HG02678 (cell line): ENCODE measurements around the gene GSN.
A peak's percentile ranks its signal among the peaks of the same experiment; 100 is the strongest.

Source experiments
- ATAC-seq: cut with Tn5 transposase; IDR thresholded peaks from one replicate; pipeline ENCODE4 v1.9.1; 2021; ENCODE audit warnings: mild to moderate bottlenecking, moderate library complexity; ENCODE audit not compliant: unreplicated experiment

GSN gene

DNA sequence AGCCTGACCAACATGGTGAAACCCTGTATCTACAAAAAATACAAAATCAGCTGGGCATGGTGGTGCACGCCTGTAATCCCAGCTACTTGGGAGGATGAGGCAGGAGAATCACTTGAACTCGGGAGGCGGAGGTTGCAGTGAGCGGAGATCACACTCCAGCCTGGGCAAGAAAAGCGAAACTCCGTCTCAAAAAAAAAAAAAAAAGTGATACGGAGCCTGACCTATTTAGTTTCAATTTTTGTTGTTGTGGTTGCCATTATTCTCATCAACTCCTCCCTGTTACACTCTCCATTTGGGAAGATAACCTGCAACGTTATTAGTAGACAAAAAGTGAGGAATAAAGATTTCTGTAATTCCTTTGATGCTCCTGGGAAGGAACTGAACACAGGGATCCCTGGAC, 100.8 kb downstream of the GSN start:
- ATAC-seq, result no peak

DNA sequence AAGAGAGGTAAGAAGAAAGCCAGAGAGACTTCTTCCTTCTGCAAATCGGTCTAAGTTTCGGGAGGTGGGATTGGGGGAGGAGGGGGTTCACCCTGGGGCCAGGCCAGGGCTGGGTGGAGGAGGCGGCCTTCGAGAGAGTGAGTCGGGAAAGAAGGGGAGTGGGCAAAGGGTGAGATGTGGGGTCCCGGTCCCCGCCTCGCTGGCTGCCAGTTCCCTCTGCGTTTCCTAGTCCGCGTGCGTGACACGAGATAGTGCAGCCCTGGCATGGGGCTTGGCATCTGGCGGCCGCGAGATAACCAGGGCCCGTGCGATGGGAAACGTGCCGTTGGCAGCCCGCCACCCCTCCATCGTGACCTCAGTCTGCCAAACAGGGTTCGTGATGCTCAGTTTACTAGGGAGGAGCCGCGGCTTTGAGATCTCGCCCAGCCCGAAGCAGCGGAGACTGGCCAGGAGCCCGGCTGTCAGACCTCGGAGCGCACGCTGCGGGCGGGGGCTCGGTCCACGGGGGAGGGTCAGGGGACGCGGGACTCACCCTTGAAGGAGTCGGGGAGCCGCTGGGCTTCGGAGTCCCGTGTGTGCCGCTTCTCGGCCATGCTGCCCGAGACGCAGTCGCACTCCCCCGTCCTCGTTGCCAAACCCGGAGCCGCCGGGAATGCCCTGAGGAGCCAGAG, 101.8 kb downstream of the GSN start, which contains the start of gene STOM:
TSS of gene STOM (minus strand) at position 656 of the 671 bp plus-strand sequence. CDS start at position 593, 63 bp downstream.
- peak; percentile 51 for ATAC-seq

DNA sequence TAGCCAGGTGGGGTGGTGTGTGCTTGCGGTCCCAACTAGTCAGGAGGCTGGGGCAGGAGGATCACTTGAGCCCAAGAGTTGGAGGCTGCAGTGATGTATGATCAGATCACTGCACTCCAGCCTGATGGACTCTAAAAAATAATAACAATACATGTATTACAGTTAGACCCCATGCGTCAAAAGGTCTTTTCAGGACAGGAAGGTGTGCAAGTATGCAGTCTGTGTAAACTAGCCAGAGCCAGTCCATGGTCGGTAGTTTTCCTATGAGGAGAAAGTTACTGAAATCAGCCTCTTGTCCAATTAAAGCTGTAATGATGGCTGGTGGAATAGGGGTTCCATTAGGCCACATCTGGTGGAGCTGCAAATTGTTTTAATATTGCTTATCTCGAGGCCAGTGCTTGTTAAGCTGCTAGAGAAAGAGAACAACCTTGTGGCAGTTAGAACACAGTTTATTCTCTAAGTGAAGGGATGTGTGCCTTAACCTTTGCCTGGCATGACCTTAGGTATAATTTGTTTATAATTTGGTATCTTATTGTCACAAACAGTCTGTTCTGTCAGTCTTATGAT, 103.6 kb downstream of the GSN start:
- ATAC-seq, result no peak

DNA sequence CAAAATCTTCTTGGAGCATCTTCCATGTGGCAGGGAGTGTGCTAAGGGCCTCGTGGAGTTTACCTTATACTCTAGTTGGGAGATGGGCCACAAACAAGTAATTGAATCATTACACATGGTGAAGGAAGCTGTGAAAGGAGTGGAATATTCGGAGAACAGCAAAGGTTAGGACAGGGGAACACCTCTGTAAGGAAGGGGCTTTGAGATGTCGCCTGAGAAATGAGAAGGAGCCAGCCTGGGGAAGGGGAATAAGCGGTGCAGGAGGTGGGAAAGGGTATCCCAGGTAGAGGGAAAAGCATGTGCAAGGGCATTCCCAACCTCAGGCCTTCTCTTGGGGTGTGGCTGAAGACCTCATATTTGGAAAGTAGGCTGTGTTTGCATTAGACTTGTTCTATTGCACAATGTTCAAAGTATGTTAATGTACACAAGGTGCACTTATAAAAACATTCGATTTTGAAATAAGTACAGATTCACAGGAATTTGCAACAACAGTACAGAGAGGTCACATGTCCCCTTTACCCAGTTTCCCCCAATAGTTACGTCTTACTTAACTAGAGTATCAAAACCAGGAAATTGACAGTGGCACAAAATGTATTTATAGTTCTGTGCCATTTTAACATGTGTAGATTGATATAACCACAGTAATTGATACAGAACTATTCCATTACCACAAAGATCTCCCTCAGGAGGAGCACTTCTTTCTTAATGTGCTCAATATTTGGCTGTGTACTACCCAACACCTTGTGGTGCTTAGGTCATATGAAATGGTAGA, 104.5 kb downstream of the GSN start:
- no peak for ATAC-seq

DNA sequence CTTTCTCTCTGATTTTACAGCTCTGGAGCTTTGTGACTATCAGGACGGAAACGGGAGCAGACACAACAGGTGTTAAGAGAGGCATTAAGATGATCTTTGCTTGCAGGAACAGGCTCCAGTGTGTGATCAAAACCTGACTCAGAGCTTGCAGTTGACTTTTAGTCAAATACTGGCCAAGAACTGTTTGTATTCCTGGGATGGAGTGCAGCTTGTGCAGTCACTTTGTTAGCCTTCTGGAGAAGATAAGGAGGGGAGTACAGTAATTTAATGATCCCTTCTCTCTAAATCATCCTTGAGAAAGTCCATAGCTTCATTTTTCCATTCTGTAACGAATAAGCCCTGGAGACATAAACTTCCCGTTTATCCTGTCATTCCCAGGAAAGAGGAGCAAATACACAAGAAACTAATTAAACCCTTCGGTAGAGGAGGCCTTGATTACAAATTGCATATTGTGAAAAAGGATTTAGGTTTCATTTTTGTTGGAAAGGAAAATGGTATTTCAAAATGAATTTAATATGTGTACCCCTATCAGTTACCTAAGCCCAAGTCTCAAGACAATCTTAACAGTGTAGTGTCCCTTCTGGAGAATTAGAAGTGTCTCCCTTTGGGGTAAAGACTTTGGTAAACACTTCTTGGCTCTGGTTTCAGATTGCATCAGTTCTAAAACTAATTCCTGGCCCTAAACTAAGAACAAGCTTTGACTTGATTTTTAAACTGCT, 105.2 kb downstream of the GSN start:
- ATAC-seq, result no peak

DNA sequence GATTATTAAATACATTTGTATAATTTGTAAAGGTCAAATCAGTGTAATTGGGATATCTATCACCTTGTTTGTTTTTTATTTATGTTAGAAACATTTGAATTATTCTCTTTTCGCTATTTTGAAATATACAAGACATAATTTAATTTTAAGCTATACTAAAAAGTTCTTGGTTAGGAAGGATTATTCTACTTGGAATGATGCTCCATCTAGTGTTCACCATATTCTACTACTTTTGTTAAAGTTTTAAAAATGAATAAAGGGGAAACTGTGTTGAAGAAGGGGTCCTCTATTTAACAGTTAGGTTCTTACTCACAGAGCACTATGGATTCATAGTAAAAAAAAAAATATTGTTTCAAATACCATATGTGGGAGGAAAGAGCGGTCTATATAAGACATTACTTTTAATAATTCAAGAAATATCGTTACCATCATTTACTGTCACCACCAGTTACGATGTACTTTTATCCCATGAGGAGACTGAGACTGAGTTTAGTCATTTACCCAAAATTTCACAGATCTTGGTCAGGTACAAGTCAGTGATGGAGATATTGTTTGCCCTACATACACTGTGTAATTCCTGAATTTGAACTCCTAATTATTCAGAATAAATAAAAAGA, 108.4 kb downstream of the GSN start:
- ATAC-seq, result no peak

DNA sequence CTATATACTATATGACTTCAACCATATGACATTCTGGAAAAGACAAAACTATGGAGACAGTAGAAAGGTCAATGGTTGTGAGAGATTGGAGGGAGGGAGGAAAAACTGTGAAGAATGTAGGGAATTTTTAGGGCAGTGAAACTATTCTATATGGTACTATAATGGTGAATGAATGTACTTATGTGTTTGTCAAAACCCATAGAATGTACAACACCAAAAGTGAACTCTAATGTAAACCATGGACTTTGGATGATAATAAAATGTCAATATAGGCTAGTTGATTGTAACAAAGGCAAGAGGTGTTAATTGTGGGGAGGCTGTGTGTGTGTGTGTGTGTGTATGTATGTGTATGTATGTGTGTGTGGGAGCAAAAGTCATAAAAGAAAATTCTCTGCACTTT, 112.9 kb downstream of the GSN start:
- no peak for ATAC-seq
